Kidney epithelial cell (primary cell): ENCODE results near the gene MEIOSIN. TPM values are rescaled to one million over a fixed set of nuclear protein-coding genes. Genes with fewer than 3 reads are reported as not detected.

Experiments used
- DNase-seq: peaks from one replicate; pipeline ENCODE4 v3.0.0-alpha.2; 2010; ENCODE audit warnings: low read depth
- H3K27me3 ChIP-seq: 2 replicates; pipeline ENCODE4 v1.6.0; 2011; ENCODE audit warnings: low read length; ENCODE audit not compliant: control insufficient read depth, insufficient read depth
- H3K36me3 ChIP-seq: 2 replicates; pipeline ENCODE4 v1.5.1; 2011; ENCODE audit warnings: low read length; ENCODE audit not compliant: control insufficient read depth, insufficient read depth
- H3K4me3 ChIP-seq: 2 replicates; pipeline ENCODE4 v1.5.1; 2011; ENCODE audit warnings: low read depth, mild to moderate bottlenecking, control low read depth, low read length
- total RNA-seq: library from RNA; depleted of rRNA; stranded (reverse); fragments of >200 nt; gene quantifications from 2 replicates; pipeline ENCODE4 v1.2.3, GENCODE V29; 2015
- TF ChIP-seq, protein P1 (sequence below): IDR thresholded peaks from 2 replicates; pipeline ENCODE4 v1.5.1; 2011; ENCODE audit warnings: mild to moderate bottlenecking, moderate library complexity, low read length, control low read depth, inconsistent platforms; ENCODE audit not compliant: insufficient read depth, poor library complexity, severe bottlenecking

The MEIOSIN gene
- total RNA-seq, 1 donor from 2014 or later, result not detected

DNA sequence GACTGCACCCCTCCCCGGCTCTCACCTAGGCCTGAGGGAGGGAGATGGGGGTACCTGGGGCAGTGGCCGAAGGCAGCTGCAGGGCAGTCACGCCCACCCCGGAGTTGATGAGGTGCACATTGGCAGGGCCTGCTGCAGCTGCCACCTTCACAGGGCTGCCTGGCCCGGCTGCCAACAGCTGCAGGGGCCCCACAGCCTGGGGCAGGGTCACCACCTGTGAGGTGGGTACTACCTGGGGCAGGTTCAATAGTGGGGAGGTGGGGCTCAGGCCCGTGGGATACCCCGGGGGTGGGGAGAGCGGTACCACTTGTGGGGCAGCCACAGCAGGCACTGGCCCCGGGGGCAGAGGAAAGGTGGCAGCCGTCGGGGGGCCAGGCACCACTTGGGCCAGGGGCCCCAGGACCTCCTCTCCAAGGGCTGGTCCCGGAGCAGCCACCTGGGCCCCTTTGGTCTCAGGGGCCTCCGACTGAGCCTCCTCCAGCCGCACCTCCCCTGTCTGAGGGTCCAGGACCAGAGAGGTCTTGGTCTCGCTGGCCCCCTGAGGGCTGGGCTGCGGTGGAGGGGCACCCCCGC is 33.1 kb downstream of the MEIOSIN start:
- H3K27me3 ChIP-seq, result peaks cover 7% of the 10 kb centered on the region
- TF ChIP-seq, protein P1, sequence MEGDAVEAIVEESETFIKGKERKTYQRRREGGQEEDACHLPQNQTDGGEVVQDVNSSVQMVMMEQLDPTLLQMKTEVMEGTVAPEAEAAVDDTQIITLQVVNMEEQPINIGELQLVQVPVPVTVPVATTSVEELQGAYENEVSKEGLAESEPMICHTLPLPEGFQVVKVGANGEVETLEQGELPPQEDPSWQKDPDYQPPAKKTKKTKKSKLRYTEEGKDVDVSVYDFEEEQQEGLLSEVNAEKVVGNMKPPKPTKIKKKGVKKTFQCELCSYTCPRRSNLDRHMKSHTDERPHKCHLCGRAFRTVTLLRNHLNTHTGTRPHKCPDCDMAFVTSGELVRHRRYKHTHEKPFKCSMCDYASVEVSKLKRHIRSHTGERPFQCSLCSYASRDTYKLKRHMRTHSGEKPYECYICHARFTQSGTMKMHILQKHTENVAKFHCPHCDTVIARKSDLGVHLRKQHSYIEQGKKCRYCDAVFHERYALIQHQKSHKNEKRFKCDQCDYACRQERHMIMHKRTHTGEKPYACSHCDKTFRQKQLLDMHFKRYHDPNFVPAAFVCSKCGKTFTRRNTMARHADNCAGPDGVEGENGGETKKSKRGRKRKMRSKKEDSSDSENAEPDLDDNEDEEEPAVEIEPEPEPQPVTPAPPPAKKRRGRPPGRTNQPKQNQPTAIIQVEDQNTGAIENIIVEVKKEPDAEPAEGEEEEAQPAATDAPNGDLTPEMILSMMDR, result no peak
- no peak for DNase-seq
- H3K4me3 ChIP-seq, result peak overlapping the region; percentile 81
- H3K36me3 ChIP-seq, result no peaks in the 10 kb centered on the region

DNA sequence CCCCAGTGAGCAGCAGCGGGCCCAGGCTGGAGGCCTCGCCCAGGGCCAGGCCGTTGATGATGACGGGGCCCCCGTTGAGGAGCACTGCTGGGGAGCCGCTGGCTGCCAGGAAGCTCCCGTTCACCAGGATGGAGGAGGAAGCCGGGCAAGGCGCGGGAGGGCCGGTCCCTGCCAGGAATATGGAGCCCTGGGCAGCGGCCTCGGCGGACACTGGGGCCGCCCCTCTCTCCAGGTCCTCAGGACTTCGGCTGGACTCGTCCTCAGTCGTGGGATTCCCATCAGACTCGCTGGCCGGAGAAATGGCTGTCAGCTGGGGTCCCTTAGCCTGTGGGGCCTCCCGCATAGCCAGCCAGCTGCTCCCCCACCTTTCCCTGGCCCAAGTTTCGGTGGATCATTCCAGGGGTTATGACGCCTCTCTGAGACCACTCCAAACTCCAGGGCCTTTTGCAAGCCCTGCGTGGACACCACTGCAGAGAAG is 33.7 kb downstream of the MEIOSIN start:
- TF ChIP-seq, protein P1, result no peak
- no peaks in the 10 kb centered on the region for H3K36me3 ChIP-seq
- no peak for DNase-seq
- H3K27me3 ChIP-seq, result peaks cover 7% of the 10 kb centered on the region
- peak overlapping the region; percentile 81 for H3K4me3 ChIP-seq

DNA sequence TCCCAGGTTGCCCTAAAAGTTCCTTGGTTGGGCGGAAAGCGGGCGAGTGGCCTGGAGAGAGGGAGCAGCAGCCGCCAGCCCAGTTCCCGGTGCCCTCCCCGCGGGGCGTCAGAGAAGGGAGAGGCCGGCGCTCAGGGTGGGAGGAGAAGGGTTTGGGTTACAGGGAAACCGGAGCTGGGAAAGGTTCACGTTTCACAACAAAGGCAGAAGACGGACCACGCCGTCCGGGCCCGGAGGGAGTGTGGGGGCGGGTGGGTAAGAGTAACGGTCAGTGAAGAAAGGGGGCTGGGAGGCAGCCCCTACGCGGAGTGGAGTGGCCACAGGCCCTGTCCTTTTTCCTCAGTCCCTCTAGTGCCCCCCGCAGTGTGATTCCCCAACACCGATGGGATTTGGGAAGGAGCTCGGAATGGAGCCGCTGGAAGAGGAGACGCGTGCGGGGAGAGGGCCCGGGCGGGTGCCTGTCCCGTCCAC is 34.2 kb downstream of the MEIOSIN start:
- no peak for DNase-seq
- TF ChIP-seq, protein P1, result no peak
- H3K4me3 ChIP-seq, result peak overlapping the region; percentile 81
- peaks cover 7% of the 10 kb centered on the region for H3K27me3 ChIP-seq
- H3K36me3 ChIP-seq, result no peaks in the 10 kb centered on the region

DNA sequence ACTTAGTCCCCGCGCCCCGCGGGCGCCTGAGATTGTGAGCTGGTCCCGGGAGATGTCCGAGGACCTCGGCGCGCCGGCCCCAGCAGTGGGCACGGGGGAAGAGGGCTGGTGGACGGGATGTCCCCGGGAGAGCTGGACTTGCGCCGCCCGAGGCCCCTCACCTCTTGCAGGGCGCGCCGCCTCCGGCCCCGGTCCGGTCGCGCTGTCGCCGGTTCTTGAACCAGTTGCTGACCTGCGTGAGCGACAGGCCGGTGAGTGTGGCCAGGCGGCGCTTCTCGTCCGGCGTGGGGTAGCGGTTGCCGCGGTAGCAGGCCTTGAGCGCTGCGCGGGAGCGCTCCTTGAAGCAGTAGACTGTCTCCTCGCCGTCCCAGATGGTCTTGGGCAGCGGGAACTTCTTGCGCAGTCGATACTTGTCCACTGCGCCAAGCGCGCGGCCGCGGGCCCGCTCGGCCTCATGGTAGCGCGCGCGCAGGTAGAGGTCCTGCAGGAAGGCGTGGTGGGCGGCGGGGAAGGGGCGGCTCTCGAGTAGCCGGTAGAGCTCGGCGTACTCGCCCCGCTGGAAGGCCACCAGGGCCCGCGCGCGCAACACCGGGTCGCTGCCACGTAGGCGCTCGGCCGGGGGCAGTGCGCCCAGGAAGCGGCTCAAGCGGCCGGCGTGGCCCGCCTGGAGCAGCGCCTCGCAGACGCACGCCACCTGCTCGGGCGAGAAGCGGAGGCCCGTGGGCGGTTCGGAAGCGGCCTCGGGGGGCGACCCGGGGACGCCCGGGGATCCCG is 34.8 kb downstream of the MEIOSIN start:
- H3K27me3 ChIP-seq, result peaks cover 5% of the 10 kb centered on the region
- TF ChIP-seq, protein P1, result no peak
- no peak for DNase-seq
- H3K4me3 ChIP-seq, result peak overlapping the region; percentile 81
- peaks cover 1% of the 10 kb centered on the region for H3K36me3 ChIP-seq

DNA sequence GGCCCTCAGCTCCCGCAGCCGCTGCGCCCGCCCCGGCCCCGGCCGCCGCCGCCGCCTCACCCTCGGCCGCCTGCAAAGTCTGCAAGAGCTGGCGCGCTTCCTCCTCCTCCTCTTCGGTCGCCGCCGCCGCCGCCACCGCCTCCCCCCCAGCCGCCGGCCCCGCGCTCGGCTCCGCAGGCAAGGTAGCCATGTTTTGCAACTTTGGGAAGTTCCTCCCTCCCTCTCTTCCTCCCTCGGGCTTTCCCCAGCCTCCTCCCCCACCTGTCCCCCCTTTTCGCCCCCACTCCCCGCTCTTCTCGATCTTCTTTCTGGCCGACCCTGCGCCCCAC is 35.4 kb downstream of the MEIOSIN start:
- H3K27me3 ChIP-seq, result peaks cover 2% of the 10 kb centered on the region
- TF ChIP-seq, protein P1, result no peak
- H3K4me3 ChIP-seq, result peak overlapping the region; percentile 81
- H3K36me3 ChIP-seq, result peaks cover 1% of the 10 kb centered on the region
- no peak for DNase-seq
